HL-60/S4 treated with phorbol 12-myristate 13-acetate at 8.2 ng/mL for 4 days and 3 days (cell line): ENCODE measurements around the gene DAND5.

Experiments
- in situ Hi-C: fragments of 300-500 bp; cut with MboI; formaldehyde crosslinking; loops from 2 replicates; pipeline ENCODE4 v1.15.0; 2022; ENCODE audit warnings: low sequenced_read_pairs

The DAND5 gene, protein sequence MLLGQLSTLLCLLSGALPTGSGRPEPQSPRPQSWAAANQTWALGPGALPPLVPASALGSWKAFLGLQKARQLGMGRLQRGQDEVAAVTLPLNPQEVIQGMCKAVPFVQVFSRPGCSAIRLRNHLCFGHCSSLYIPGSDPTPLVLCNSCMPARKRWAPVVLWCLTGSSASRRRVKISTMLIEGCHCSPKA

DNA sequence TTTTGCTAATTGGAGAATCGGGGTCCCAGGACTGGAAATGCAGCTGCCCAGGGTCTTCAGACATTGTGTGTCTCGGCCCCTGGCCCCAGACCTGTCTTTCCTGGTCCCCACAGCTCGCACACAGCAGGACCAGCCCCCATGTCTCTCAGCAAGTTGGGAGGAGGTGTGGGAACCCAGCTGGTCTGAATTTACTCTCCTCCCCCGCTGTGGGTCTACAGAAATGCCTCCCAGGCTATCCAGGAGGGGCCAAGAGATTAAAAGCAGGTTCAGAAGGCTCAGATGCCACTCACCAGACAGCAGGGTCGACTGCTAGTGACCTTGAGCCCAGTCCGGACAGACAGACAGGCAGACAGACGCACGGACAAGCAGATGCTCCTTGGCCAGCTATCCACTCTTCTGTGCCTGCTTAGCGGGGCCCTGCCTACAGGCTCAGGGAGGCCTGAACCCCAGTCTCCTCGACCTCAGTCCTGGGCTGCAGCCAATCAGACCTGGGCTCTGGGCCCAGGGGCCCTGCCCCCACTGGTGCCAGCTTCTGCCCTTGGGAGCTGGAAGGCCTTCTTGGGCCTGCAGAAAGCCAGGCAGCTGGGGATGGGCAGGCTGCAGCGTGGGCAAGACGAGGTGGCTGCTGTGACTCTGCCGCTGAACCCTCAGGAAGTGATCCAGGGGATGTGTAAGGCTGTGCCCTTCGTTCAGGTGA lies at the start of gene DAND5:
TSS of gene DAND5 (plus strand) at position 285 of the 697 bp plus-strand sequence. CDS start at position 370, 85 bp downstream.
- in situ Hi-C loops = no loop called here

DNA sequence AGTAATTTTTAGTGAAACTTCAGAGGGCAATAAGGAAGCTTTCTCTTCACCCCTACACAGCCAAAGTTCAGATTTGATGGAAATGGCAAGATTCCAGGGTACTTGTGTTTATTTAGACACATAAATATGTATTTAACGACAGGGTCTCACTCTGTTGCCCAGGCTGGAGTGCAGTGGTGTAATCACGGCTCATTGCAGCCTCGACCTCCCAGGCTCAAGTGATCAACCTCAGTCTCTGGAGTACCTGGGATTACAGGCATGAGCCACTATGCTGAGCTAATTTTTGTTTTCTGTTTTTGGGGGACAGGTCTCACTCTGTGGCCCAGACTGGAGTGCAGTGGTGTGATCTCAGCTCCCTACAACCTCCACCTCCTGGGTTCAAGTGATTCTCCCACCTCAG lies 48.3 kb upstream of the DAND5 start:
- in situ Hi-C loops = no loop called here

DNA sequence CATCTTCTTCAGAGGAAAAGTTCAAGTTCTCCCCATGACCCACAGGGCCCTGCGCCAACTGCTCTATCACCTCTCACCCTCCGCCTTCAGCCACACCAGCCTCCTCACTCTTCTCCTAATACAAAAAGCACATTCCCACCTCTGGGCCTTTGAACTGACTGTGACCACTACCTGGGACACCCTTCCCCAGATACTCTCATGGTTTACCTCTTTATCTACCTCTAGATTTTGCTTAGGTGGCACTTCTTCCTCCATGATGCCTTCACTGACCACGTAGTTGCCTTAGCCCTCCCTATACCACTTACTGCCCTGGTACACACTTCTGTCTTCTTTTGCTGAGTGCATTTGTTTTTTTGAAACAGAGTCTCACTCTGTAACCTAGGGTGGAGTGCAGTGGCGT lies 46.4 kb upstream of the DAND5 start:
- in situ Hi-C loops = no loop called here

DNA sequence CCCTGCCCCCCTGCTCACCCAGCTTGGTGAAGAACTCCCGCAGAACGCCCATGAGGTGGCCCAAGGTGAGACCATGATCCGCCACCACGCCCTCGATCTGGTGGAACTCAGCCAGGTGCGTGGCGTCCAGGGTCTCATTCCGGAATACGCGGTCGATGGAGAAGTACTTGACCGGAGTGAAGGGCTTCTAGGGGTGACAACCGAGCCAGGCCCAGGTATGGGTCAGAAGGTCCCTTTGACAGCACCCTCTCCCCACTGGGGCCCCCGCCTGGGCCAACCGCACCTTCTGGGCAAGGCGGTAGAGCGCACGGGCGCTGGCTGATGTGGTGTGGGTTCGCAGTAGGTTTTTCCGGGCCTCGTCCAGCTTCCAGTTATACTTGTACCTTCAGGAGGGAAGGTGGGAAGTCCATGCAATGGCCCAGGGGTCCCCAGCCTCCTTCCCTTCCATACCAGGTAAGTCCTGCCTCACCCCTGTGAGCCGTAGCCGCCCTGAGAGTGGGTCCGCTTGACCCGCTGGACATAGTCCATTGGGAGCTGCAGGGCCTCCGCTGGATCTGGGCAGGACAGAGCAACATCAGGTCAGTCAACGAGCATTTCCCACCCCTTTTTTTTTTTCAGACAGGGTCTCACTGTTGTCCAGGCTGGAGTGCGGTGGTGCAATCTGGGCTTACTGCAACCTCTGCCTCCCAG lies 44.6 kb upstream of the DAND5 start:
- in situ Hi-C loops = no loop called here

DNA sequence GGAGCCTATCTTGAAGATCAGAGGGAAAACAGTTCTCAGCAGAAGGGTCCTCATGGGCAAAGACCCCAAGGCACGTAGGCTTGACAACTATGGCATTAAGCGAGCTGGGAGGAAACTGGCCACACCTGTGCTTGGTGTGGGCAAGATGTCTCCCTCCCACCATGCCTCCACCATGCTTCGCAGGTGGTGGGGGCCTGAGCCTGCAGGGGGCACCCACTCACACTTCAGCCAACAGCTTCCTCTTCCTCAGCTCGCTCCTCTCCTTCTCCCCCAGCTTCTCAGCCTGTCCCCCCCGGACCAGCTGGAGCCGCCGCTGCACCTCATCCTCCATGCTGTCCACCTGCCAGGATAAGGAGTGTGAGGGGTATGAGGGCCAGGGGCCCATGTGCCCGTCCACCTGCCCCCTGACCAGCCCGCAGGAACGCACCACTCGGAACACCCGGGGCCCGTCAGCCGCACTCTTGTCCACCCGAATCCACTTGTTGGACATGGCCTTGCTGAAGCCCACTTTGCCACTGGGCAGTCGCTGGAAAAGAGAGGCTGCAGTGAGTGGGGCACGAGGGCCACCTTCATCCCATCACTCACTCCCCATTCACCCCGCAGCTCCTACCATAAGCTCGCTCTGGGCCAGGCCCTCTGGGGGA lies 39.3 kb upstream of the DAND5 start:
- in situ Hi-C loops = no loop called here

DNA sequence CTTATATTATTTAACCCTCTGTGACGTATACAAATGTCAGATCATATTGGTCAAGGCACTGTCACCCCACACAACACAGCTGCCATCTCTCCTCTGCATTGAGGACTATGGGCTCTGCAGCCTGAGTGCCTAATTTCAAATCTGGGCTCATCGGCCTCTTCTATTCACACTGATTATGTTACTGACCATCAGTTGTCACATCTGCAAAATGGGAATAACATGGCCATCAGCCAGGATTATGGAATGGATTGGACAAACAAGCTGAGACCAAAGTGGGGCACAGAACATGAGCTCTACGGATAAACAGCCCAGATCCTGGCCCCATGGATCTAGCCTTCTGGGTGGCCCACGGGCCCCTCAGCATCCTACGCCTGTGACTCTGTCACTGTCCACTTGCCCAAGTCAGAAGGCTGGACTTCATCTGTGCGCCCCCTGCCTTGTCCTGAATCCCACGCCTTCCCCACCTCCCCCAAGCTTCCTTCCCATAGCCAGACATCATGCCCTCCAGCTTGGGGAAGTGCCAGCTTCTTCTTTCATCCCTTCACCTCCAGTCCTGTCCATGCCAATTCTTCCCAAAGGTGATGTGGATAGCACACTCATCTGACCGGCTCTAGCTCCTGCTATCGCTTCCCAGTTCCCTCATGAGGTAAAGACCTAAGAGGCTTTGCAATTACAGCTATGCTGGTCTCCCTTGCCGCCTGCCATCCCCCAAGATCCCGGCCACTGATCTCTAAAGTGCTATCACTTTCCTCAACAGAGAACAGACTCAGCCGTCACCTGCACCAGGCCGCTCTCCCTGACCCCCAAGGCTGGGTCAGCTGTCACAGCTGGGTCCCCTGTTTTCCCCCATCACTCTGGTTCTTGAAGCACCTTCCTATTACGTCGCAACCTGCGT lies 36.7 kb upstream of the DAND5 start:
- in situ Hi-C loops = no loop called here

DNA sequence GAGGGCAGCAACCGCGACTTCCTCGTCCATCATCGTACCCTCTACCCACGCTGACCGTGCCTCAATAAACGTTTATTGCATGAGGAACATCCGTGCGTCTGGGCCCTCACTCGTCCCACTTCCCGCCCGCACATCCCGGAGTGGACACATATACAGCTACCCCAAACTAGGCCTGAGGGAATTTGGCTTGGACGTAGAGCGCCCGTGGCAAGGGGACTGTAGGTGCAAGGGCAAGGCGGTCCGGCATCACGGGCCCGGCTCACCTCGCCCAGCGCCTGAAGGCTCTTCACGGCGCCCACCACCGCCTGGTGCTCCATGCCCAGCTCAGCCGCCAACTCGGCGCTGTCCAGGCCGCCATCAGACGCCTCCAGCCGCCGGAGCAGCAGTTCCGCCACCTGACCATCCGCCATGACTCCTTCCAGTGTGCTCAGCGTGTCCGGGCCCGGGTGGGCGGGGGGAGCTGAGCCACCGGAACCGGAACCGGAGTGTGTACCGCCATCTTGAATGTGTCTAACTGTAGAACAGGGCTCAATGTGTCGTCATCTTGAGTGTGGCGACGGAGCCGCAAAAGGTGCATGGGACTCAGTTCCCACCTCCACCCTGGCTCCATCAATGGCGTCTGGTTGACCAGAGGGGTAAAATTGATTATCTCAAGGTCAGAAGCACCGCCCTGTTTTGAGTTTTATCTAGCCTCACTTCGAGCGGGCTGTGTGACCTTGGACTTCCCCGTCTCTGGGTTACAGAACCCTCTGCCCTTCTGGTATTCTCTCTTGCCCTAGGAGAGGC lies 35.9 kb upstream of the DAND5 start, which contains the start of gene FARSA:
TSS of gene FARSA (minus strand) at position 425 of the 786 bp plus-strand sequence. CDS start at position 410, 15 bp downstream.
- in situ Hi-C loops = no loop called here

DNA sequence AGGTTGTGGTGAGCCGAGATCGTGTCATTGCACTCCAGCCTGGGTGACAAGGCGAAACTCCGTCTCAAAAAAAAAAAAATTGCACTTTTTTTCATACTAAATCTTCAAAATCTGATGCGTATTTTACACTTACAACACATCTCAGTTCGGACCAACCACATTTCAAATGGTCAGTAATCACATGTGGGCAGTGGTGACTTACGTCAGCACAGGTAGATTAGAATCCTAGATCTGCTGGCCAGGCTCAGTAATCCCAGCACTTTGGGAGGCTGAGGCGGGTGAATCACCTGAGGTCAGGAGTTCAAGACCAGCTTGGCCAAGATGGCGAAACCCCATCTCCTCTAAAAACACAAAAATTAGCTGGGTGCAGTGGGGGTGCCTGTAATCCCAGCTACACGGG lies 34.3 kb upstream of the DAND5 start:
- in situ Hi-C loops = no loop called here

DNA sequence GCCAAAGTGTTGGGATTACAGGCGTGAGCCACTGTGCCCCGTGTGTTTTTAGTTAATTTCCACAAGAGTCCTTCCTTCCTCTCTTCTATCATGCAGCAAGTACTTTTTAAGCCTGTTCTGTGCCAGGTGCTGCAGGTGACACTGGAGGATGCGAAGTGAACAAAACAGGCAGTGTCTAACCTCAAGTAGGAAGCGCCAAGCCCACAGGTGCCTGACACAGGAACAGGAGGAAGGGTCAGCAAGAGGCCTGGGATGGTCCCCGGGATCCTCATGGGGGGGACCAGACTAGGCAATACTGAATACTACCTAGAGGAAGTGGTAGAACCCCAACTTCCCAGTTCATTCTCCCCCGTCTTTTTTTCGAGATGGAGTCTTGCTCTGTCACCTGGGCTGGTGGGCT lies 32.8 kb upstream of the DAND5 start:
- in situ Hi-C loops = no loop called here

DNA sequence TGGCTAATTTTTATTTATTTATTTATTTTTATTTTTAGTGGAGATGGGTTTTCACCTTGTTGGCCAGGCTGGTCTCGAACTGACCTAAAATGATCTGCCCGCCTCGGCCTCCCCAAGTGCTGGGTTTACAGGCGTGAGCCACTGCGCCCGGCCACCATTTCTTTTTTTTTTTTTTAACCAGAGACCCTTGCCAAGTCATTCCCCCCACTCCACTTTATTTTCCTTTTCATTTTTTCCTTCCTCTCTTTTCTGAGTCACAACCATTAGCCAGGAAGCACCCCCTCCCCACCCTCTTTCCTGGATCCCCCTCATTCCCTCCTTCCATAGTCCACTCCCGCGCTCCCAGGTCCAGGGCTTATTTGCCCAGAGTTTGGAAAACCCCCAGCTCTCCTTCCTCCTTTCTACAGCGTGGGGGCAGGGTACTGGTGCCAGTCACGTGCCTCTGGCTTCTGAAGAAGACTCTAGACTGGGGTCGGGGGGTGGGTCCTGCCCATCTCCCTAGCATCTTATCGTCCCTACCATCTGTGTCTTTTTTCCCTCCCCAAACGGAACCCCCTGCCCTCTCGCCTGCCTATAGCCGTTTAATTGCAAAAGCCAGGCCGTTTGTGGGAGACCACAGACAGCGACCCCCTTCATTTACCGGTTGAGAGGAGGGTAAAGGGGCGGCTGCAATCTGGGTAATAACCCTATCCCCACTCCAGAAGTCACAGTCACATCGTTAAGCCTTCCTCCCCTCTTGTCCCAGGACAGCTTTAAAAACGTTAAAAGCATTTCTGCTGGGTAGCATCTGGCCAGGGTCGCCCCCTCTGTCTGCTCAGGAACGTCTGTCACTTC lies 32.1 kb upstream of the DAND5 start:
- in situ Hi-C loops = no loop called here

DNA sequence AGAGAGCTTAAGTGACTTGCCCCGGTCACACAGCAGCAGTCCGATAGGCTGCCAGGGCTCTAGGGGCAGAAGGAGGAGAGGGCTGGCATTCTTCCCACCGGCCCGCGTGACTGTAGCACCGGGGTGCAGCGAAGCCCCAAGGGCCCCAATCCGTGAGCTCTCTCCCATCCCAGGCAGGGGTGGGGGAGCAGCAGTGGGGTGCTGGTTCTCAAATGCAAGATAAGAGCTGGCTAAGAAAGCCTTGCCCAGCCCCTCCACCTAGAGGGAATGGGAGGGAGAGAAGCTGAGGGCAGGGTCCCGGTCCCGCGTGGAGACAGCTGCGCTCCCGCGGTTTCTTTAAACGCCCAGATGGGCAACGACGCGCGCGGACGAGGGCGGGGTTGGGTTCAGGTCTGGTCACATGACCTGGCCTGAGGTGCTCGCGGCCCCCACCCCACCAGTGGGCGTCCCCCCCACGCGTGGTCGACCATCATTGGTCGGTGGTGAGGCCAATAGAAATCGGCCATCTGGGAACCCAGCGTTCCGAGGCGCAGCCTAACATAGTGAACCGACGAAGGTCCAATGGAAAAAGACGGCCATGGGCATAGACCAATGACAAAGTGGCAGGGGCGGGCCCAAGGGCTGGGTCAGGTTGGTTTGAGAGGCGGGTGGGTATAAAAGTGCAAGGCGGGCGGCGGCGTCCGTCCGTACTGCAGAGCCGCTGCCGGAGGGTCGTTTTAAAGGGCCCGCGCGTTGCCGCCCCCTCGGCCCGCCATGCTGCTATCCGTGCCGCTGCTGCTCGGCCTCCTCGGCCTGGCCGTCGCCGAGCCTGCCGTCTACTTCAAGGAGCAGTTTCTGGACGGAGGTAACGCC lies 31.2 kb upstream of the DAND5 start, which contains the start of gene CALR:
TSS of gene CALR (plus strand) at position 683 of the 852 bp plus-strand sequence. CDS start at position 754, 71 bp downstream.
- in situ Hi-C loops = no loop called here

DNA sequence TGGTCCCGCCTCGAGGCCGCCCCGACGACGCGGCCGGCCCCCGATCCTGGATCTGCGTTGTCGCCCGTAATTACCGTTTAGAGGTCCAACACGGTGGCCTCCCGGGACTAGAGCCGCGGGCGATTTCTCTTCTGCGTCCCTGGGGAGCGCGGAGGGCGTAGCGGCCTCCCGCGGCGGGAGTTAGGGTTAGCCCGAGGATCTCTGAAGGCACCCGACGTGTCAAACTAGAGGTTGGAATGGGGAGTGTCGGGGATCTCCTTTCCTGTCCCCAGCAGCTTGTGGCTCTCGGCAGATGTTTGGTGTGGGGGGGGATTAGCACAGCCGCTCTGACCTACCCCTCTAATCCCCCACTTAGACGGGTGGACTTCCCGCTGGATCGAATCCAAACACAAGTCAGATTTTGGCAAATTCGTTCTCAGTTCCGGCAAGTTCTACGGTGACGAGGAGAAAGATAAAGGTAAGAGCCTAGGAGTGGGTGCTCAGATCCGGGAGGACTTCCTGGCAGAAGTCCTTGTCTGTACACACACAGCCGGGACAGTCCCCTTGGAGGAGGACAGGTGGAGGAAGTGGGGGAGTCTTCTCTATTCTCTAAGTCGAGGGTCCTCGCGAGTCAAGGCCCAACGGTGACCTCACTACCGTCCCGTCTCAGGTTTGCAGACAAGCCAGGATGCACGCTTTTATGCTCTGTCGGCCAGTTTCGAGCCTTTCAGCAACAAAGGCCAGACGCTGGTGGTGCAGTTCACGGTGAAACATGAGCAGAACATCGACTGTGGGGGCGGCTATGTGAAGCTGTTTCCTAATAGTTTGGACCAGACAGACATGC lies 30.4 kb upstream of the DAND5 start:
- in situ Hi-C loops = no loop called here

DNA sequence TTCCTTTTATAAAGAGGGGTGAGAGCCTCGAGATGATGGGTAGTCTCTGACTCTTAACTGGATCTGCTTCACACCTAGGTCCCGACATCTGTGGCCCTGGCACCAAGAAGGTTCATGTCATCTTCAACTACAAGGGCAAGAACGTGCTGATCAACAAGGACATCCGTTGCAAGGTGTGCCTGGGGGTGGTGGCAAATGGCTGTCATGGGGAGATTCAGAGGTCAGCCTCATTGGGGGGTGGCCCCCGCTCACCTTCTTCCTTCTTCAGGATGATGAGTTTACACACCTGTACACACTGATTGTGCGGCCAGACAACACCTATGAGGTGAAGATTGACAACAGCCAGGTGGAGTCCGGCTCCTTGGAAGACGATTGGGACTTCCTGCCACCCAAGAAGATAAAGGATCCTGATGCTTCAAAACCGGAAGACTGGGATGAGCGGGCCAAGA lies 29.4 kb upstream of the DAND5 start:
- in situ Hi-C loops = no loop called here

DNA sequence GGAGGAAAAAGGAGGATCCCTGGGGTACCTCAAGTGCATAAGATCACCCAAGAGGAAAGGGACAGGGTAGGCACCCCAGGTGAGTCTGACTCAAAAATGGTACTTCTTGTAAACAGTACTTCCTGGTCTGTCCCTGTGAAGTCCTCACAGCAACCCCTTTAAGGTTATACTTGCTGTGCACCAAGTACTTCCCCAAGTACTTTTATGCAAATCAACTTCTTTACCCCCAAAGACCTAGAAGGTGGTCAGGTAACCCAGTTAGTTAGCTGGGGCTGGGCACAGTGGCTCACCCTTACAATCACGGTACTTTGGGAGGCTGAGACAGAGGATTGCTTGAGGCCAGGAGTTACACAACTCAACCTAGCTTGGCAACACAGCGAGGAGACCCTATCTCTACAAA lies 28.5 kb upstream of the DAND5 start:
- in situ Hi-C loops = no loop called here

DNA sequence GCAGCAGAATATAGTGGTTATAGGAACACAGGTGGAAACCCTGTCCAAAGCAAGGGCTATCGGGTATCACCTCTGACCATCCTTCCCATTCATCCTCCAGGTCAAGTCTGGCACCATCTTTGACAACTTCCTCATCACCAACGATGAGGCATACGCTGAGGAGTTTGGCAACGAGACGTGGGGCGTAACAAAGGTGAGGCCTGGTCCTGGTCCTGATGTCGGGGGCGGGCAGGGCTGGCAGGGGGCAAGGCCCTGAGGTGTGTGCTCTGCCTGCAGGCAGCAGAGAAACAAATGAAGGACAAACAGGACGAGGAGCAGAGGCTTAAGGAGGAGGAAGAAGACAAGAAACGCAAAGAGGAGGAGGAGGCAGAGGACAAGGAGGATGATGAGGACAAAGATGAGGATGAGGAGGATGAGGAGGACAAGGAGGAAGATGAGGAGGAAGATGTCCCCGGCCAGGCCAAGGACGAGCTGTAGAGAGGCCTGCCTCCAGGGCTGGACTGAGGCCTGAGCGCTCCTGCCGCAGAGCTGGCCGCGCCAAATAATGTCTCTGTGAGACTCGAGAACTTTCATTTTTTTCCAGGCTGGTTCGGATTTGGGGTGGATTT lies 25.8 kb upstream of the DAND5 start:
- in situ Hi-C loops = no loop called here

DNA sequence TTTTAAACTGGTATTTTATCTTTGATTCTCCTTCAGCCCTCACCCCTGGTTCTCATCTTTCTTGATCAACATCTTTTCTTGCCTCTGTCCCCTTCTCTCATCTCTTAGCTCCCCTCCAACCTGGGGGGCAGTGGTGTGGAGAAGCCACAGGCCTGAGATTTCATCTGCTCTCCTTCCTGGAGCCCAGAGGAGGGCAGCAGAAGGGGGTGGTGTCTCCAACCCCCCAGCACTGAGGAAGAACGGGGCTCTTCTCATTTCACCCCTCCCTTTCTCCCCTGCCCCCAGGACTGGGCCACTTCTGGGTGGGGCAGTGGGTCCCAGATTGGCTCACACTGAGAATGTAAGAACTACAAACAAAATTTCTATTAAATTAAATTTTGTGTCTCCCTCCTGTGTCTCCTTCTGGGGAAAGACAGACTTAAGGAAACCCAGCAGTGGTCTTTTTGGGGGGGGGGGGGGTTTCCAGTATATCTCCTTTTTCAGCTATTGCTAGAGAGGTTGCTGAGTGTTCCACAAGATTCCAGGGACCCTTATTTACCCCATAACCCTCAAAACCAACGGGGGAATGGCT lies 25.2 kb upstream of the DAND5 start:
- in situ Hi-C loops = no loop called here
